Caco-2 (cell line): ENCODE results near the gene PLCB4. TPM values are rescaled to one million over a fixed set of nuclear protein-coding genes. Genes with fewer than 3 reads are reported as not detected.

Experiments
- BruUV-seq: library from RNA; stranded (reverse); fragments of 400-500 nt; replicated peaks from 2 replicates; lab custom pipeline; 2021; lab: Mats Ljungman, UMichigan
- CTCF ChIA-PET: fragments of 300-600 bp; sonication (Branson Sonifier 250); formaldehyde crosslinking; loops from one replicate; lab custom pipeline; 2022; ENCODE audit warnings: antibody characterized with exemption; lab: Charles Lee
- POLR2A ChIA-PET: fragments of 300-600 bp; sonication (Branson Sonifier 250); formaldehyde crosslinking; loops from one replicate; lab custom pipeline; 2022; ENCODE audit warnings: antibody characterized with exemption; lab: Charles Lee
- DNase-seq, 2 experiments: peaks; one replicate each; pipeline versions ENCODE4 v3.0.0 to v3.0.0-alpha.2; 2020 to 2022
- H3K27me3 ChIP-seq: replicated peaks from 2 replicates; pipeline ENCODE4 v1.6.0; 2011; ENCODE audit warnings: low read length; ENCODE audit not compliant: control insufficient read depth, insufficient read depth
- H3K36me3 ChIP-seq: 2 replicates; pipeline ENCODE4 v1.5.1; 2011; ENCODE audit warnings: low read length; ENCODE audit not compliant: control insufficient read depth, insufficient read depth
- H3K4me1 ChIP-seq: fragments of 250-450 bp; sonication (Bioruptor Pico); 2 replicates; pipeline ENCODE4 v1.5.1; 2020; ENCODE audit warnings: mild to moderate bottlenecking
- H3K4me3 ChIP-seq: 2 replicates; pipeline ENCODE4 v1.5.1; 2011; ENCODE audit warnings: low read depth, mild to moderate bottlenecking, control low read depth, low read length
- H3K9me3 ChIP-seq: fragments of 250-450 bp; sonication (Bioruptor Pico); 2 replicates; pipeline ENCODE4 v1.5.1; 2020; ENCODE audit warnings: mild to moderate bottlenecking, moderate library complexity
- H3K27ac Mint-ChIP-seq: one replicate; pipeline ENCODE4 v1.8.0; 2022; ENCODE audit warnings: mixed read lengths; ENCODE audit not compliant: unreplicated experiment
- H3K27me3 Mint-ChIP-seq: one replicate; pipeline ENCODE4 v1.8.0; 2022; ENCODE audit warnings: mixed read lengths; ENCODE audit not compliant: insufficient read depth, unreplicated experiment
- H3K36me3 Mint-ChIP-seq: one replicate; pipeline ENCODE4 v1.8.0; 2022; ENCODE audit warnings: mild to moderate bottlenecking, mixed read lengths; ENCODE audit not compliant: insufficient read depth, unreplicated experiment
- H3K4me1 Mint-ChIP-seq: one replicate; pipeline ENCODE4 v1.8.0; 2022; ENCODE audit warnings: low read depth, mixed read lengths; ENCODE audit not compliant: unreplicated experiment
- H3K4me3 Mint-ChIP-seq: one replicate; pipeline ENCODE4 v1.8.0; 2022; ENCODE audit warnings: mild to moderate bottlenecking, moderate library complexity, mixed read lengths; ENCODE audit not compliant: unreplicated experiment
- H3K9me3 Mint-ChIP-seq: one replicate; pipeline ENCODE4 v1.8.0; 2022; ENCODE audit warnings: mixed read lengths; ENCODE audit not compliant: unreplicated experiment
- intact Hi-C: fragments of 100-400 bp; cut with micrococcal nuclease; formaldehyde crosslinking; loops from one replicate; pipeline ENCODE4 v1.10.0; 2022; ENCODE audit not compliant: unreplicated experiment
- total RNA-seq: library from RNA; stranded (reverse); gene quantifications from 2 replicates; pipeline ENCODE4 v1.2.3, GENCODE V29; 2022
- TF ChIP-seq, protein P1 (sequence below), 2 experiments: fragments of 200-600 bp in 1 of 2; IDR thresholded peaks; 1 replicate in 1 of 2; 2 replicates in 1 of 2; pipeline versions ENCODE4 v1.5.1 to v1.8.0; 2011 to 2022; ENCODE audit warnings: antibody characterized with exemption in 1 of 2, control low read depth in 1 of 2, inconsistent platforms in 1 of 2, low read depth in 1 of 2, low read length in 1 of 2, mild to moderate bottlenecking in 1 of 2, moderate library complexity in 1 of 2; ENCODE audit not compliant: insufficient read depth in 1 of 2, severe bottlenecking in 1 of 2, unreplicated experiment in 1 of 2

PLCB4 gene
- total RNA-seq, 1 experiment from 2014 or later, result 3.0 TPM

- Mint-ChIP-seq H3K36me3 (no peaks in the 10 kb centered on the region), H3K4me1 (no peaks in the 10 kb centered on the region), H3K27ac (no peak overlapping the region), H3K9me3 (peaks cover 6% of the 10 kb centered on the region), H3K4me3 (no peak overlapping the region), H3K27me3 (peaks cover 3% of the 10 kb centered on the region)
- H3K4me3 ChIP-seq, result no peak overlapping the region
- no peaks in the 10 kb centered on the region for H3K4me1 ChIP-seq
- DNase-seq, result no peak
- no peaks in the 10 kb centered on the region for H3K27me3 ChIP-seq
- intact Hi-C loops, result no loop called here
- POLR2A ChIA-PET, result no interaction called here
- H3K36me3 ChIP-seq, result no peaks in the 10 kb centered on the region
- no peaks in the 10 kb centered on the region for H3K9me3 ChIP-seq
- no TSS peak for BruUV-seq
- CTCF ChIA-PET, result no interaction called here
- TF ChIP-seq, protein P1, sequence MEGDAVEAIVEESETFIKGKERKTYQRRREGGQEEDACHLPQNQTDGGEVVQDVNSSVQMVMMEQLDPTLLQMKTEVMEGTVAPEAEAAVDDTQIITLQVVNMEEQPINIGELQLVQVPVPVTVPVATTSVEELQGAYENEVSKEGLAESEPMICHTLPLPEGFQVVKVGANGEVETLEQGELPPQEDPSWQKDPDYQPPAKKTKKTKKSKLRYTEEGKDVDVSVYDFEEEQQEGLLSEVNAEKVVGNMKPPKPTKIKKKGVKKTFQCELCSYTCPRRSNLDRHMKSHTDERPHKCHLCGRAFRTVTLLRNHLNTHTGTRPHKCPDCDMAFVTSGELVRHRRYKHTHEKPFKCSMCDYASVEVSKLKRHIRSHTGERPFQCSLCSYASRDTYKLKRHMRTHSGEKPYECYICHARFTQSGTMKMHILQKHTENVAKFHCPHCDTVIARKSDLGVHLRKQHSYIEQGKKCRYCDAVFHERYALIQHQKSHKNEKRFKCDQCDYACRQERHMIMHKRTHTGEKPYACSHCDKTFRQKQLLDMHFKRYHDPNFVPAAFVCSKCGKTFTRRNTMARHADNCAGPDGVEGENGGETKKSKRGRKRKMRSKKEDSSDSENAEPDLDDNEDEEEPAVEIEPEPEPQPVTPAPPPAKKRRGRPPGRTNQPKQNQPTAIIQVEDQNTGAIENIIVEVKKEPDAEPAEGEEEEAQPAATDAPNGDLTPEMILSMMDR (IDR thresholded peaks at IDR 0.05; ENCODE audit: insufficient read depth in 1 of 2, low read depth in 1 of 2, low read length in 1 of 2, severe bottlenecking in 1 of 2, unreplicated experiment in 1 of 2), result no peak
These were observed 6.8 kb upstream of the PLCB4 start for GRCh38 chr20:9062066-9062465.

- BruUV-seq, result no TSS peak
- Histone ChIP-seq H3K27me3 (no peaks in the 10 kb centered on the region), H3K9me3 (no peaks in the 10 kb centered on the region), H3K4me1 (no peaks in the 10 kb centered on the region), H3K36me3 (no peaks in the 10 kb centered on the region), H3K4me3 (no peak overlapping the region)
- no peak overlapping the region for H3K4me3 Mint-ChIP-seq
- DNase-seq, result no peak
- H3K4me1 Mint-ChIP-seq, result peaks cover 7% of the 10 kb centered on the region
- H3K27ac Mint-ChIP-seq, result no peak overlapping the region
- H3K36me3 Mint-ChIP-seq, result peaks cover 6% of the 10 kb centered on the region
- peaks cover 12% of the 10 kb centered on the region for H3K27me3 Mint-ChIP-seq
- peaks cover 6% of the 10 kb centered on the region for H3K9me3 Mint-ChIP-seq
- POLR2A ChIA-PET, result no interaction called here
- TF ChIP-seq, protein P1 (IDR thresholded peaks at IDR 0.05; ENCODE audit: insufficient read depth in 1 of 2, low read depth in 1 of 2, low read length in 1 of 2, severe bottlenecking in 1 of 2, unreplicated experiment in 1 of 2), result no peak
- CTCF ChIA-PET, result no interaction called here
- intact Hi-C loops, result no loop called here
These were observed 2.7 kb upstream of the PLCB4 start for GRCh38 chr20:9066191-9066590.

DNA sequence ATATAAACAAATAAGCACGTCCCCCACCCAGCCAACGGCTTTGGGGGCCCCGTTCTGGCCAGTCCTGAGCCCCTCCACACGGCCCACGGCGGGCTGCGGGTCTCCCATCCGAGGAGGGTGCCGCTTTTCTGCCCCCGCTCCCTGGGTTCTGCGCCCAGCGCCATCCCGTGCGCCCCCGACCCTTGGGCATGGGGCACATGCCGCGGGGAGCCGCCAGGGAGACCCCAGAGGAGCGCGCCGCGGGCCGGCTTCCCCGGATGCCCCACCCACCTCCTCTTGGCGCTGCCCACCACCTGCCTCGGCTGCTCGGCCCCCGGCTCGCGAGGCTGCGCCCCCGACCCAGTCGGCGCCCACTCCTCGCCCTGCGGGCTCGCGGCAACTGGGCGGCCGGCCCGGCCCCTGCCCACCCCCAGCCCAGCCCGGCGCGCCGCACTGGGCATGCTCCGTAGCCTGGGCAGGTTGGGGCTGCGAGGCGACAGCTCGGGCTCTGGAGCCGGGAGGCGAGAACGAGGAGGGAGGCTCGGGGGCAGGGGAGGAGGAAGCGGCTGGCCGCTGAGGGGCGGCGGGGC, 570 bp upstream of the PLCB4 start:
- peaks cover 8% of the 10 kb centered on the region for H3K27me3 Mint-ChIP-seq

More for the DNA sequence above, 570 bp upstream of the PLCB4 start:
- H3K4me3 Mint-ChIP-seq, result peak overlapping the region; percentile 96
- H3K4me1 ChIP-seq, result peaks cover 19% of the 10 kb centered on the region
- ChIA-PET POLR2A (no interaction called here), CTCF (no interaction called here)
- intact Hi-C loops, result no loop called here
- peaks cover 6% of the 10 kb centered on the region for H3K9me3 Mint-ChIP-seq
- TF ChIP-seq, protein P1 (IDR thresholded peaks at IDR 0.05; ENCODE audit: insufficient read depth in 1 of 2, low read depth in 1 of 2, low read length in 1 of 2, severe bottlenecking in 1 of 2, unreplicated experiment in 1 of 2), result no peak
- H3K36me3 ChIP-seq, result no peaks in the 10 kb centered on the region
- DNase-seq, result peak; percentile 57 to 65
- no peak overlapping the region for H3K27ac Mint-ChIP-seq
- H3K36me3 Mint-ChIP-seq, result peaks cover 6% of the 10 kb centered on the region
- BruUV-seq, result no TSS peak
- H3K4me3 ChIP-seq, result peak overlapping the region; percentile 70
- peaks cover 13% of the 10 kb centered on the region for H3K4me1 Mint-ChIP-seq
- H3K27me3 ChIP-seq, result no peaks in the 10 kb centered on the region
- H3K9me3 ChIP-seq, result no peaks in the 10 kb centered on the region
